SK-N-SH (cell line): ENCODE results near the gene ENOX1. TPM values are rescaled to one million over a fixed set of nuclear protein-coding genes. Genes with fewer than 3 reads are reported as not detected.
A peak's percentile ranks its signal among the peaks of the same experiment; 100 is the strongest.

Source experiments
- CTCF ChIA-PET: fragments of 300-600, 350-600 bp; formaldehyde crosslinking; extraction: SDS; loops from one replicate; lab custom pipeline; 2021; lab: Yijun Ruan, JAX
- POLR2A ChIA-PET: fragments of 350-600 bp; sonication (Branson Sonifier 250); formaldehyde crosslinking; extraction: SDS; loops from one replicate; lab custom pipeline; 2020; ENCODE audit warnings: antibody characterized with exemption, inconsistent platforms; lab: Yijun Ruan, JAX
- DNase-seq: peaks from one replicate; pipeline ENCODE4 v3.0.0; 2012
- H2AFZ ChIP-seq: fragments of 200-600 bp; sonication (generic); 2 replicates; pipeline ENCODE4 v1.8.1; 2016; ENCODE audit warnings: antibody characterized with exemption, mild to moderate bottlenecking, low read depth
- H3F3A ChIP-seq: fragments of 200-600 bp; sonication (generic); replicated peaks from 2 replicates; pipeline ENCODE3; 2016; ENCODE audit warnings: antibody characterized with exemption, mild to moderate bottlenecking; ENCODE audit not compliant: insufficient read depth
- H3K27ac ChIP-seq, 2 experiments: fragments of 200-500 bp in 1 of 2; fragments of 200-600 bp in 1 of 2; sonication (Bioruptor generic) in 1 of 2; sonication (generic), shearing (Covaris generic) in 1 of 2; 2 replicates each; pipeline versions ENCODE4 v1.5.1 to v1.6.1; 2014 to 2016; ENCODE audit warnings: low read depth in 2 of 2, inconsistent platforms in 1 of 2, low read length in 1 of 2, mild to moderate bottlenecking in 1 of 2, mixed read lengths in 1 of 2
- H3K27me3 ChIP-seq: fragments of 200-600 bp; sonication (generic), shearing (Covaris generic); 2 replicates; pipeline ENCODE4 v1.6.1; 2016; ENCODE audit warnings: mixed run types; ENCODE audit not compliant: insufficient read depth
- H3K36me3 ChIP-seq, 2 experiments: fragments of 200-500 bp in 1 of 2; fragments of 200-600 bp in 1 of 2; sonication (Bioruptor generic) in 1 of 2; sonication (generic) in 1 of 2; replicated peaks in 1 of 2; 2 replicates each; pipeline versions ENCODE3 to v1.5.1; 2014 to 2016; ENCODE audit warnings: low read length in 1 of 2, mild to moderate bottlenecking in 1 of 2; ENCODE audit not compliant: insufficient read depth in 2 of 2, control insufficient read depth in 1 of 2
- H3K4me1 ChIP-seq, 2 experiments: fragments of 200-500 bp in 1 of 2; fragments of 200-600 bp in 1 of 2; sonication (Bioruptor generic) in 1 of 2; sonication (generic), shearing (Covaris generic) in 1 of 2; 2 replicates each; pipeline versions ENCODE4 v1.5.1 to v1.6.1; 2014 to 2016; ENCODE audit warnings: low read depth in 1 of 2, low read length in 1 of 2, mixed run types in 1 of 2; ENCODE audit not compliant: insufficient read depth in 2 of 2, control insufficient read depth in 1 of 2
- H3K4me2 ChIP-seq: fragments of 200-600 bp; sonication (generic), shearing (Covaris generic); 2 replicates; pipeline ENCODE4 v1.6.1; 2017; ENCODE audit warnings: mixed run types
- H3K4me3 ChIP-seq, 2 experiments: fragments of 200-500 bp in 1 of 2; fragments of 200-600 bp in 1 of 2; sonication (Bioruptor generic) in 1 of 2; sonication (generic), shearing (Covaris generic) in 1 of 2; 2 replicates each; pipeline versions ENCODE4 v1.5.1 to v1.8.1; 2014 to 2016; ENCODE audit warnings: low read depth in 2 of 2, inconsistent platforms in 1 of 2, low read length in 1 of 2, mild to moderate bottlenecking in 1 of 2, mixed read lengths in 1 of 2, moderate library complexity in 1 of 2
- H3K79me2 ChIP-seq: fragments of 200-600 bp; sonication (generic); 2 replicates; pipeline ENCODE4 v1.8.1; 2017; ENCODE audit warnings: mild to moderate bottlenecking; ENCODE audit not compliant: insufficient read depth
- H3K9ac ChIP-seq: fragments of 200-600 bp; sonication (generic); 2 replicates; pipeline ENCODE4 v1.6.1; 2017; ENCODE audit warnings: mixed run types
- H3K9me2 ChIP-seq: fragments of 200-600 bp; sonication (generic); 2 replicates; pipeline ENCODE4 v1.6.1; 2017; ENCODE audit warnings: mixed run types
- H3K9me3 ChIP-seq: fragments of 200-600 bp; sonication (generic); 2 replicates; pipeline ENCODE4 v1.6.1; 2017; ENCODE audit warnings: mixed run types, mild to moderate bottlenecking, moderate library complexity
- H4K20me1 ChIP-seq: fragments of 200-600 bp; sonication (generic); 2 replicates; pipeline ENCODE4 v1.6.1; 2017; ENCODE audit warnings: mild to moderate bottlenecking, mixed run types; ENCODE audit not compliant: insufficient read depth
- CHD2 ChIP-seq: fragments of 150-350 bp; IDR thresholded peaks from 2 replicates; pipeline ENCODE4 v1.6.1; 2018; ENCODE audit warnings: low read length; ENCODE audit not compliant: partially characterized antibody
- ELF1 ChIP-seq: IDR thresholded peaks from 2 replicates; pipeline ENCODE4 v1.4.0; 2012
- EP300 ChIP-seq, 2 experiments: IDR thresholded peaks; 2 replicates each; pipeline versions ENCODE4 v1.4.0 to v1.6.1; 2012; ENCODE audit warnings: borderline replicate concordance in 1 of 2, low read depth in 1 of 2, low read length in 1 of 2
- EZH2phosphoT487 ChIP-seq: fragments of 200-600 bp; sonication (generic); IDR thresholded peaks from 2 replicates; pipeline ENCODE4 v1.6.1; 2017; ENCODE audit warnings: low read depth, mixed run types, mild to moderate bottlenecking, antibody characterized with exemption, moderate library complexity, borderline replicate concordance
- FOSL2 ChIP-seq: IDR thresholded peaks from 2 replicates; pipeline ENCODE4 v1.4.0; 2012; ENCODE audit warnings: low read depth, mild to moderate bottlenecking, moderate library complexity, borderline replicate concordance
- FOXJ3 ChIP-seq: sonication (generic); formaldehyde crosslinking; IDR thresholded peaks from 2 replicates; pipeline ENCODE4 v1.5.1; 2020; ENCODE audit warnings: mild to moderate bottlenecking, missing genetic modification reagents
- PBX3 ChIP-seq: IDR thresholded peaks from 2 replicates; pipeline ENCODE4; 2012
- RAD21 ChIP-seq: IDR thresholded peaks from 2 replicates; pipeline ENCODE4 v1.6.1; 2012; ENCODE audit warnings: mild to moderate bottlenecking, low read length
- REST ChIP-seq: IDR thresholded peaks from 2 replicates; pipeline ENCODE4 v1.6.1; 2012; ENCODE audit warnings: mild to moderate bottlenecking, low read depth, low read length, moderate library complexity
- SIN3A ChIP-seq: IDR thresholded peaks from 2 replicates; pipeline ENCODE4 v1.6.1; 2012; ENCODE audit warnings: low read depth, mild to moderate bottlenecking, low read length, moderate library complexity, borderline replicate concordance
- SMC3 ChIP-seq: IDR thresholded peaks from 2 replicates; pipeline ENCODE4 v1.6.1; 2012; ENCODE audit warnings: low read depth, low read length, improper control_type of control experiment
- TCF12 ChIP-seq: IDR thresholded peaks from 2 replicates; pipeline ENCODE4 v1.4.0; 2012
- USF1 ChIP-seq: IDR thresholded peaks from 2 replicates; pipeline ENCODE4 v1.4.0; 2012; ENCODE audit warnings: low read depth, borderline replicate concordance
- USF2 ChIP-seq: fragments of 150-350 bp; IDR thresholded peaks from 2 replicates; pipeline ENCODE4 v1.6.1; 2017; ENCODE audit warnings: antibody characterized with exemption, low read length, low read depth, borderline replicate concordance
- YY1 ChIP-seq: IDR thresholded peaks from 2 replicates; pipeline ENCODE4 v1.4.0; 2012; ENCODE audit warnings: low read depth, mild to moderate bottlenecking
- WGBS: methylation state at CpG from one replicate; pipeline ENCODE4 v1.1.6; 2017; ENCODE audit warnings: low lambda C conversion rate; 5-methylcytosine and 5-hydroxymethylcytosine counted together
- polyA plus RNA-seq, 3 experiments: library from polyadenylated mRNA; depleted of rRNA; stranded (reverse); fragments of >200 nt; gene quantifications; 2 replicates each; pipeline ENCODE4 v1.2.3, GENCODE V29; 2012

ENOX1 gene
- polyA plus RNA-seq, 1 of the 3 experiments (the other 2 are of a cell fraction) = 5.8 TPM

GRCh38 chr13:43744261-43745031, 42.3 kb downstream of the ENOX1 start:
- H3K79me2 ChIP-seq = no peaks in the 10 kb centered on the region
- no peak overlapping the region for H3K27ac ChIP-seq
- 70% methylated on average over 5 of the region's 5 CpGs for WGBS
- no peak overlapping the region for H3K4me2 ChIP-seq
- no peak overlapping the region for H3K9ac ChIP-seq
- POLR2A ChIA-PET = no interaction called here
- DNase-seq = no peak
- H3F3A ChIP-seq = no peaks in the 10 kb centered on the region
- no peak for TF ChIP-seq RAD21
- TF ChIP-seq USF1 = no peak
- TF ChIP-seq REST = peak; percentile 91
- no peak overlapping the region for H2AFZ ChIP-seq
- H3K4me3 ChIP-seq = no peak overlapping the region
- CTCF ChIA-PET = no interaction called here
- no peaks in the 10 kb centered on the region for H3K36me3 ChIP-seq
- H3K9me2 ChIP-seq = no peaks in the 10 kb centered on the region
- no peaks in the 10 kb centered on the region for H3K9me3 ChIP-seq
- H3K27me3 ChIP-seq = no peaks in the 10 kb centered on the region
- H4K20me1 ChIP-seq = no peaks in the 10 kb centered on the region
- no peaks in the 10 kb centered on the region for H3K4me1 ChIP-seq

GRCh38 chr13:43742911-43743310, 43.9 kb downstream of the ENOX1 start:
- no peak for DNase-seq
- ChIA-PET POLR2A (no interaction called here), CTCF (no interaction called here)
- TF ChIP-seq USF2 (no peak), TCF12 (no peak), RAD21 (no peak), YY1 (no peak), EP300 (IDR thresholded peaks at IDR 0.05; ENCODE audit: borderline replicate concordance in 1 of 2, low read depth in 1 of 2, low read length in 1 of 2) (no peak), REST (no peak), EZH2phosphoT487 (no peak), CHD2 (no peak), FOXJ3 (CRISPR knock-in tag) (no peak), PBX3 (no peak), FOSL2 (no peak), SMC3 (no peak), ELF1 (no peak), SIN3A (no peak)

More at GRCh38 chr13:43742911-43743310, 43.9 kb downstream of the ENOX1 start:
- no peak overlapping the region for H3K27ac ChIP-seq
- no peaks in the 10 kb centered on the region for H3K4me1 ChIP-seq
- no peaks in the 10 kb centered on the region for H3K9me3 ChIP-seq
- H3K9ac ChIP-seq = no peak overlapping the region
- H3K4me2 ChIP-seq = no peak overlapping the region
- H2AFZ ChIP-seq = no peak overlapping the region
- H4K20me1 ChIP-seq = no peaks in the 10 kb centered on the region
- H3K36me3 ChIP-seq = no peaks in the 10 kb centered on the region
- H3K79me2 ChIP-seq = no peaks in the 10 kb centered on the region
- H3K27me3 ChIP-seq = no peaks in the 10 kb centered on the region
- no peaks in the 10 kb centered on the region for H3K9me2 ChIP-seq
- H3K4me3 ChIP-seq = no peak overlapping the region
- H3F3A ChIP-seq = no peaks in the 10 kb centered on the region
